Measurements from ENCODE around the gene PAIP2.

DNA sequence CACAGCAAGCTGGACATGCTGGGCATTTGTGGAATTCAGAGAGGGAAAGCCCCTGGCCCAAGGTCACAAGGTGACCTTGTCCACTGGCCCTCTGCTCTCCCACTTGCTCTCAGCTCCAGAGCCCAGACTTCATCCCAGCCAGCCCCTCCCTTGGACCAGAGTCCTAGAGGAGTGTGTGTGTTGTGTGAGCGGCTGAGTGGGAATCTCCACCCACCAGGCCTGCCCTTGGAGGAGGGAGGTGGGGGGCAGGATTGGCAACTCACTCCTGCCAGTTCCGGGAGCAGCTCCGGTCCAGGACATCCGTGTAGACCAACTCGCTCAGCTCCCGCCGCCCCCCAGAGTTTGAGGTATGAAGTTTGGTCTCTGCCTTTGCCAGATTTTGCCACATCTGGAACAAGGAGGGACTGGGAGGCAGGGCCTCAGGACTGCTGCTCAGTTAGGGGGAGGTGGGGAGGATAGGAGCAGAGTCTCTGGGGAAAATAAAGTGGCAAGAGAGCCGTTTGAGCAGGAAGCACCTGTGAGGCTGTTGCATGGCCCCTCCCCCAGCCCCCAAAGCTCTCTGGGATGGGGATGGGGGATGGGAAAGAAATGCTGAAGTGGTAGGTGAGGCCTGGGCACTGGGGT lies 46.7 kb downstream of the PAIP2 start:
- peak; percentile 63 for TF ChIP-seq POLR2AphosphoS5 (IDR thresholded peaks at IDR 0.05)
- TF ChIP-seq, protein P1, sequence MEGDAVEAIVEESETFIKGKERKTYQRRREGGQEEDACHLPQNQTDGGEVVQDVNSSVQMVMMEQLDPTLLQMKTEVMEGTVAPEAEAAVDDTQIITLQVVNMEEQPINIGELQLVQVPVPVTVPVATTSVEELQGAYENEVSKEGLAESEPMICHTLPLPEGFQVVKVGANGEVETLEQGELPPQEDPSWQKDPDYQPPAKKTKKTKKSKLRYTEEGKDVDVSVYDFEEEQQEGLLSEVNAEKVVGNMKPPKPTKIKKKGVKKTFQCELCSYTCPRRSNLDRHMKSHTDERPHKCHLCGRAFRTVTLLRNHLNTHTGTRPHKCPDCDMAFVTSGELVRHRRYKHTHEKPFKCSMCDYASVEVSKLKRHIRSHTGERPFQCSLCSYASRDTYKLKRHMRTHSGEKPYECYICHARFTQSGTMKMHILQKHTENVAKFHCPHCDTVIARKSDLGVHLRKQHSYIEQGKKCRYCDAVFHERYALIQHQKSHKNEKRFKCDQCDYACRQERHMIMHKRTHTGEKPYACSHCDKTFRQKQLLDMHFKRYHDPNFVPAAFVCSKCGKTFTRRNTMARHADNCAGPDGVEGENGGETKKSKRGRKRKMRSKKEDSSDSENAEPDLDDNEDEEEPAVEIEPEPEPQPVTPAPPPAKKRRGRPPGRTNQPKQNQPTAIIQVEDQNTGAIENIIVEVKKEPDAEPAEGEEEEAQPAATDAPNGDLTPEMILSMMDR (IDR thresholded peaks at IDR 0.05) = peak in 1 of 4 experiments; percentile 22
- no peak for TF ChIP-seq POLR2A (IDR thresholded peaks at IDR 0.05)

Data from prostate gland (tissue), 2 donors.